ENCODE measurements around the gene SORCS2. TPM values are rescaled to one million over a fixed set of nuclear protein-coding genes. Genes with fewer than 3 reads are reported as not detected.

The SORCS2 gene
- total RNA-seq, 4 donors from 2014 or later: 0.53 to 9.9 (median 0.90) TPM

- H3K4me1 ChIP-seq: no peaks in the 10 kb centered on the region
- peak overlapping the region in 1 of 4 donors; percentile 31 for H3K27ac ChIP-seq
- no peak overlapping the region for H3K4me3 ChIP-seq
- no peaks in the 10 kb centered on the region for H3K36me3 ChIP-seq
- no peak for DNase-seq
- no peaks in the 10 kb centered on the region for H3K27me3 ChIP-seq
- peaks cover 0 to 3% (median 0%) of the 10 kb centered on the region in 4 donors for H3K9me3 ChIP-seq
- TF ChIP-seq POLR2A (IDR thresholded peaks at IDR 0.05) (no peak), CTCF (IDR thresholded peaks at IDR 0.05) (no peak)
Measured at GRCh38 chr4:7584098-7584497, 391.8 kb downstream of the SORCS2 start.

GRCh38 chr4:7584606-7585159, 392.3 kb downstream of the SORCS2 start:
- no peak for DNase-seq
- TF ChIP-seq POLR2A (IDR thresholded peaks at IDR 0.05): no peak
- no peak for TF ChIP-seq CTCF (IDR thresholded peaks at IDR 0.05)

GRCh38 chr4:7585768-7586167, 393.4 kb downstream of the SORCS2 start:
- DNase-seq: no peak
- Histone ChIP-seq H3K36me3 (no peaks in the 10 kb centered on the region), H3K27ac (no peak overlapping the region), H3K27me3 (no peaks in the 10 kb centered on the region), H3K4me3 (no peak overlapping the region), H3K9me3 (no peaks in the 10 kb centered on the region), H3K4me1 (no peaks in the 10 kb centered on the region)
- no peak for TF ChIP-seq CTCF (IDR thresholded peaks at IDR 0.05)
- TF ChIP-seq POLR2A (IDR thresholded peaks at IDR 0.05): no peak

More at GRCh38 chr4:7584606-7585159, 392.3 kb downstream of the SORCS2 start:
- Histone ChIP-seq H3K27me3 (no peaks in the 10 kb centered on the region), H3K9me3 (no peaks in the 10 kb centered on the region), H3K4me1 (no peaks in the 10 kb centered on the region), H3K27ac (peak overlapping the region in 1 of 4 donors; percentile 31), H3K36me3 (no peaks in the 10 kb centered on the region), H3K4me3 (no peak overlapping the region)

GRCh38 chr4:7587433-7588405, 395.4 kb downstream of the SORCS2 start:
- H3K4me1 ChIP-seq: no peaks in the 10 kb centered on the region
- H3K27me3 ChIP-seq: no peaks in the 10 kb centered on the region
- DNase-seq: no peak
- H3K9me3 ChIP-seq: no peaks in the 10 kb centered on the region
- no peak for TF ChIP-seq CTCF (IDR thresholded peaks at IDR 0.05)
- H3K27ac ChIP-seq: no peak overlapping the region
- no peaks in the 10 kb centered on the region for H3K36me3 ChIP-seq
- H3K4me3 ChIP-seq: no peak overlapping the region

GRCh38 chr4:7590189-7590588, 397.9 kb downstream of the SORCS2 start:
- Histone ChIP-seq H3K4me1 (no peaks in the 10 kb centered on the region), H3K27me3 (no peaks in the 10 kb centered on the region), H3K4me3 (no peak overlapping the region), H3K36me3 (no peaks in the 10 kb centered on the region), H3K9me3 (no peaks in the 10 kb centered on the region), H3K27ac (no peak overlapping the region)
- no peak for DNase-seq
- TF ChIP-seq POLR2A (IDR thresholded peaks at IDR 0.05): no peak

GRCh38 chr4:7590899-7591298, 398.6 kb downstream of the SORCS2 start:
- no peaks in the 10 kb centered on the region for H3K36me3 ChIP-seq
- H3K9me3 ChIP-seq: no peaks in the 10 kb centered on the region

More at GRCh38 chr4:7590899-7591298, 398.6 kb downstream of the SORCS2 start:
- H3K27me3 ChIP-seq: no peaks in the 10 kb centered on the region
- H3K27ac ChIP-seq: no peak overlapping the region
- TF ChIP-seq POLR2A (IDR thresholded peaks at IDR 0.05): no peak
- no peak for TF ChIP-seq CTCF (IDR thresholded peaks at IDR 0.05)
- H3K4me1 ChIP-seq: no peaks in the 10 kb centered on the region
- no peak overlapping the region for H3K4me3 ChIP-seq
- no peak for DNase-seq

All from Peyer's patch (tissue), 4 donors.